PC-3 (cell line): Measurements from ENCODE around the gene KLF13.

Experiments used
- CTCF ChIP-seq: fragments of 300-600 bp; sonication (generic); conservative IDR thresholded peaks from 2 replicates; pipeline ENCODE4 v1.5.1; 2017; ENCODE audit warnings: antibody characterized with exemption, low read depth, mild to moderate bottlenecking, low read length
- EZH2 ChIP-seq: fragments of 300-600 bp; sonication (generic); IDR thresholded peaks from one replicate; pipeline ENCODE4 v1.6.1; 2017; ENCODE audit warnings: antibody characterized with exemption, mild to moderate bottlenecking, low read length; ENCODE audit not compliant: unreplicated experiment
- EZH2phosphoT487 ChIP-seq: fragments of 300-600 bp; sonication (generic); IDR thresholded peaks from 2 replicates; pipeline ENCODE4 v1.6.1; 2018; ENCODE audit warnings: mild to moderate bottlenecking, antibody characterized with exemption, low read length, borderline replicate concordance

GRCh38 chr15:31404345-31404744 lies 77.7 kb downstream of the KLF13 start:
- TF ChIP-seq CTCF (no peak), EZH2 (no peak), EZH2phosphoT487 (no peak)
